Lung (tissue), 12 donors: Measurements from ENCODE around the gene TMEM192. TPM values are rescaled to one million over a fixed set of nuclear protein-coding genes. Genes with fewer than 3 reads are reported as not detected.
"Not testable (repeated sequence)": the region's sequence is repeated elsewhere in the genome, so short reads cannot be mapped to it uniquely, and the experiment has no call there.

Source experiments
- ATAC-seq: fragments of 200-7000 bp; cut with Tn5 transposase; one replicate; pipeline ENCODE4 v1.9.1; 2020; ENCODE audit warnings: moderate number of reproducible peaks; ENCODE audit not compliant: insufficient read depth, low FRiP score
- DNase-seq, 3 donors: peaks; one replicate each; pipeline ENCODE4 v3.0.0-alpha.2; 2013 to 2017
- H3K27ac ChIP-seq, 2 donors: one replicate each; pipeline ENCODE4 v1.5.1; 2013; ENCODE audit warnings: mild to moderate bottlenecking in 2 of 2, moderate library complexity in 2 of 2, control low read depth in 1 of 2, inconsistent platforms in 1 of 2, low read depth in 1 of 2, low read length in 1 of 2
- H3K27me3 ChIP-seq, 3 donors: one replicate each; pipeline ENCODE4 v1.5.1; 2013; ENCODE audit warnings: low read length in 2 of 3; ENCODE audit not compliant: control insufficient read depth in 3 of 3, insufficient read depth in 3 of 3
- H3K36me3 ChIP-seq, 4 donors: one replicate each; pipeline ENCODE4 v1.5.1; 2013; ENCODE audit warnings: low read length in 4 of 4, mild to moderate bottlenecking in 1 of 4, moderate library complexity in 1 of 4; ENCODE audit not compliant: control insufficient read depth in 4 of 4, insufficient read depth in 4 of 4
- H3K4me1 ChIP-seq, 5 donors: one replicate each; pipeline ENCODE4 v1.5.1; 2013; ENCODE audit warnings: low read length in 5 of 5, mild to moderate bottlenecking in 2 of 5, moderate library complexity in 1 of 5; ENCODE audit not compliant: control insufficient read depth in 5 of 5, insufficient read depth in 5 of 5
- H3K4me3 ChIP-seq: one replicate; pipeline ENCODE4 v1.5.1; 2013; ENCODE audit warnings: mild to moderate bottlenecking, control low read depth, moderate library complexity
- H3K9ac ChIP-seq, 2 donors: one replicate each; pipeline ENCODE4 v1.5.1; 2013; ENCODE audit warnings: low read length in 2 of 2, control low read depth in 1 of 2; ENCODE audit not compliant: insufficient read depth in 1 of 2
- H3K9me3 ChIP-seq, 4 donors: one replicate each; pipeline ENCODE4 v1.5.1; 2013; ENCODE audit warnings: low read length in 3 of 4, mild to moderate bottlenecking in 1 of 4, moderate library complexity in 1 of 4; ENCODE audit not compliant: control insufficient read depth in 4 of 4, insufficient read depth in 3 of 4
- CTCF ChIP-seq: IDR thresholded peaks from 2 replicates; pipeline ENCODE4 v1.5.1; 2012; ENCODE audit warnings: mild to moderate bottlenecking; ENCODE audit errors: control extremely low read depth, extremely low read depth
- WGBS, 2 donors: extraction: QIAGEN DNeasy Blood & Tissue Kit; methylation state at CpG; one replicate each; pipeline ENCODE4 v1.1.7; 2013; 5-methylcytosine and 5-hydroxymethylcytosine counted together
- polyA plus RNA-seq, 2 donors: library from polyadenylated mRNA; stranded (reverse); fragments of 200-250 nt; gene quantifications; one replicate each; pipeline ENCODE4 v1.2.1, GENCODE V29; 2013
- total RNA-seq, 2 donors: library from RNA; depleted of rRNA in 1 of 2; stranded (reverse); fragments of >200 nt in 1 of 2; gene quantifications; one replicate each; pipeline ENCODE4 v1.2.1, GENCODE V29; 2014 to 2021
- donor health status: control.
- donor health status: control.
- donor health status: Bipolar disorder and iron deficiency.
- donor health status: healthy.
- donor health status: DM: yes; HTN: yes; CAD: no.

Gene TMEM192
- total and polyA plus RNA-seq, 4 donors, result 8.9 to 16.4 (median 15.2) TPM

GRCh38 chr4:165094873-165095272, 17.8 kb downstream of the TMEM192 start:
- 99 to 100% methylated on average over 3 of the region's 3 CpGs for WGBS, 2 donors
- no peak for ATAC-seq
- Histone ChIP-seq H3K4me3 (no peak overlapping the region), H3K4me1 (no peaks in the 10 kb centered on the region), H3K27ac (no peak overlapping the region), H3K9me3 (no peaks in the 10 kb centered on the region), H3K27me3 (no peaks in the 10 kb centered on the region), H3K36me3 (peaks cover 0 to 19% (median 9%) of the 10 kb centered on the region in 4 donors), H3K9ac (no peak overlapping the region)
- no peak for DNase-seq
- TF ChIP-seq CTCF, result no peak

- 98% methylated on average over 8 of the region's 8 CpGs for WGBS, 2 donors
- peaks cover 0 to 26% (median 14%) of the 10 kb centered on the region in 4 donors for H3K36me3 ChIP-seq
- not testable (repeated sequence) for H3K27ac ChIP-seq, H3K27me3 ChIP-seq, ATAC-seq, H3K9ac ChIP-seq, H3K4me3 ChIP-seq, DNase-seq, H3K9me3 ChIP-seq, H3K4me1 ChIP-seq
These were observed 20.5 kb downstream of the TMEM192 start for GRCh38 chr4:165092187-165092586.

GRCh38 chr4:165088366-165088765, 24.3 kb downstream of the TMEM192 start:
- Histone ChIP-seq H3K27ac (no peak overlapping the region), H3K4me3 (no peak overlapping the region), H3K9me3 (no peaks in the 10 kb centered on the region), H3K4me1 (no peaks in the 10 kb centered on the region), H3K36me3 (peaks cover 7 to 32% (median 15%) of the 10 kb centered on the region in 4 donors), H3K27me3 (no peaks in the 10 kb centered on the region), H3K9ac (no peak overlapping the region)
- 88% methylated on average over 3 of the region's 3 CpGs for WGBS, 2 donors
- ATAC-seq (no peak), DNase-seq (no peak)
- no peak for TF ChIP-seq CTCF

- Histone ChIP-seq H3K4me1 (no peaks in the 10 kb centered on the region), H3K9ac (no peak overlapping the region), H3K36me3 (peaks cover 7 to 30% (median 11%) of the 10 kb centered on the region in 4 donors), H3K9me3 (no peaks in the 10 kb centered on the region), H3K27ac (no peak overlapping the region), H3K27me3 (no peaks in the 10 kb centered on the region), H3K4me3 (no peak overlapping the region)
- 64 to 93% methylated on average over 2 of the region's 2 CpGs for WGBS, 2 donors
- no peak for DNase-seq
- no peak for TF ChIP-seq CTCF
- ATAC-seq, result no peak
These were observed 26.7 kb downstream of the TMEM192 start for GRCh38 chr4:165085946-165086345.

GRCh38 chr4:165084787-165085186, 27.9 kb downstream of the TMEM192 start:
- not testable (repeated sequence) for H3K9ac ChIP-seq, H3K27ac ChIP-seq, DNase-seq, H3K4me1 ChIP-seq, ATAC-seq, H3K4me3 ChIP-seq, H3K27me3 ChIP-seq, H3K9me3 ChIP-seq
- 92 to 98% methylated on average over 5 to 7 of the region's 7 CpGs for whole genome bisulfite sequencing, 2 donors
- peaks cover 7 to 26% (median 11%) of the 10 kb centered on the region in 4 donors for H3K36me3 ChIP-seq
